ENCODE data around the gene FZD7. TPM values are rescaled to one million over a fixed set of nuclear protein-coding genes. Genes with fewer than 3 reads are reported as not detected.

The FZD7 gene
- total RNA-seq, 2 experiments from 2014 or later: 0.10 to 0.12 TPM

DNA sequence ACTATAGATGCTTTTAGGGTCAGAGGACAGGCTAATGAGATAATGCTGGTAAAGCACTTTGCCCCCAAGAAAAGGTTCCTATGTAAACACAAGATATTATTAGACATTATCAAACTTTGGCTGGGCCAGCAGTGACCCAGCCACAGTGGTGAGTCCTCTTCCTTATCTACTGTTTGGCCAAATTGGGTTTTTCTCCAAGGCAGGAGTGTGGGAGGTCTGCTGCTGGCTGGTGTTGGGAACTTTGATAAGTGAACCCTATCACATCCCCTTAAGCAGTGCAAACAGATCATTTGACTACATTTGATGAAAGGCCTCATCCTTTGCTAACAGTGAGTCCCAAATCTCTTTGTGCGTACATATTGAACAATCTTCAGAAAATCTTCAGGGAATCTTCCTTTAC is 16.2 kb downstream of the FZD7 start:
- no peaks in the 10 kb centered on the region for H3K4me1 Mint-ChIP-seq
- DNase-seq: no peak
- POLR2A ChIA-PET: no interaction called here
- H3K9me3 Mint-ChIP-seq: no peaks in the 10 kb centered on the region
- no peak overlapping the region for H3K27ac Mint-ChIP-seq
- H3K4me3 Mint-ChIP-seq: no peak overlapping the region
- CTCF ChIA-PET: no interaction called here
- peaks cover 35% of the 10 kb centered on the region for H3K27me3 Mint-ChIP-seq
- no peaks in the 10 kb centered on the region for H3K36me3 Mint-ChIP-seq (ENCODE audit: low read depth)

DNA sequence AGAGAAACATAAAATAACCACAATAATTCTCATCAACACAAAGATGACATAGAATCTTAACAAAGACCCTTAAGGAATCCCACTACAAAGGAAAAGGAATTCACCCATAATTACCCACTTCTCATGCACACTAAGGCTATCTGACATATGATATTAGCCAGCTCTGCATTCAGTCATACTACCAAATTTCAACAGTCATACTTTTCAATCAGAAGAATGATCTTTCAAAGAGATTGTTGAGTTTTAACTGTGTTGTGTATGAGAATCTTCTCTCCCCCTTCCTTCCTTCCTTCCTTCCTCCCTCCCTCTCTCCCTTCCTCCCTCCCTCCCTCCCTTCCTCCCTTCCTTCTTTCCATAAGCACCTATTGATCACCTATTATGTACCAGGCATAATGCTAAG is 17.0 kb downstream of the FZD7 start:
- POLR2A ChIA-PET: no interaction called here
- no peak overlapping the region for H3K27ac Mint-ChIP-seq

DNA sequence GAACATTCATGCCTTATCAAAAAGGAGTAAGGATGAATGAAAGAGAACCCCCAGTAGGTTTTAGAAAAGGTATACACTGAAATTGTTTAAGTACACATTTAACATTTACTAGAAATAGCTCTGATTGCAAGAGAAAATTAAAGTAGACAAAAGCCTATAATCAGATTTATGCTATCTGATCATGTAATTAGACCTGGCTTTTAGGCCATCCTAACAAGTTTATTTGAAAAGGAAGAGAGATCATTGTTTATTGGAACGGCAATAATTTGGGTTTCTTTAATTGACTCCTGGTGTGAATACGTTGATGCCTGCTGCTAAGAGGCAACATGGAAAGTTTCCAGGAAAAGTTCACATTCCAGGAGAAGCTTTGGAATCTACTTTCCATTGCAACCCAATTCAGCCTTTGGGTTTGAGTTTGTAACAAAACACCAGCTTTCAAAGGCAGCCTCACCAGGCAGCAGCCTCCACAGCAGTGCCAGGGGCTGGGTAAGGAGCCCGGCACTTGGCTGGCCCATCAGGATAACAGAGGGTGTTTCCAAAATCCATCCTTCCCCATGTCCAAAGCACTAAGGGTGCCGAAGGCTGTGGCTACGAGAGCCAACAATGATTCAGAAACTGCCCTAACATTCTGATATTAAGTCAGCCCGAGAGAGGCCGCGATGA is 18.0 kb downstream of the FZD7 start:
- no peak for DNase-seq
- no peaks in the 10 kb centered on the region for H3K36me3 Mint-ChIP-seq (ENCODE audit: low read depth)
- H3K27me3 Mint-ChIP-seq: peaks cover 35% of the 10 kb centered on the region
- no peak overlapping the region for H3K27ac Mint-ChIP-seq
- no peaks in the 10 kb centered on the region for H3K4me1 Mint-ChIP-seq
- CTCF ChIA-PET: no interaction called here
- POLR2A ChIA-PET: no interaction called here
- no peaks in the 10 kb centered on the region for H3K9me3 Mint-ChIP-seq
- no peak overlapping the region for H3K4me3 Mint-ChIP-seq

More for the DNA sequence above, 17.0 kb downstream of the FZD7 start:
- Mint-ChIP-seq H3K4me3 (no peak overlapping the region), H3K4me1 (no peaks in the 10 kb centered on the region), H3K36me3 (ENCODE audit: low read depth) (no peaks in the 10 kb centered on the region), H3K27me3 (peaks cover 33% of the 10 kb centered on the region), H3K9me3 (no peaks in the 10 kb centered on the region)
- CTCF ChIA-PET: interaction anchor here (0.6 kb wide), 1 partner anchor 209 kb away, joined by 3 read pairs; no protein-coding TSS in a partner anchor
- DNase-seq: no peak

DNA sequence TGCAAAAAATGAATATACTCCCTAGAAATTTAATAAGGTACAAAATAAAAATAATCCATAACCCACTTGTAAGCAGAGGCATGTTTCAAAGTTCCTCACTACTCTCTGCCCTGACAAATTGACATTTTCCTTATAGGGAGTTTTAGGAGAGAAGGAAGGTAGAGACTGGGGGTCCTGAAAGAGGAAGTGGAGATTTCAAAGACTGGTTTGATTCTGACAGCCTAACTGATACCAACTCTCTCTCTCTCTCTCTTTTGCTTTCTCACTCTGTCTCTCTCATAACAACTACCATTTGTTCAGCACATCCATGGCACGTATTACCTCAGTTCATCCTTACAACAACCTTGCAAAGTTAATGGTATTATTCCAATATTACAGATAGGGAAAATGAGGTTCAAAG is 18.6 kb downstream of the FZD7 start:
- no peaks in the 10 kb centered on the region for H3K36me3 Mint-ChIP-seq (ENCODE audit: low read depth)
- no peak overlapping the region for H3K27ac Mint-ChIP-seq
- DNase-seq: no peak
- ChIA-PET CTCF (no interaction called here), POLR2A (no interaction called here)
- H3K9me3 Mint-ChIP-seq: no peaks in the 10 kb centered on the region
- H3K27me3 Mint-ChIP-seq: peaks cover 37% of the 10 kb centered on the region
- no peak overlapping the region for H3K4me3 Mint-ChIP-seq
- H3K4me1 Mint-ChIP-seq: no peaks in the 10 kb centered on the region

DNA sequence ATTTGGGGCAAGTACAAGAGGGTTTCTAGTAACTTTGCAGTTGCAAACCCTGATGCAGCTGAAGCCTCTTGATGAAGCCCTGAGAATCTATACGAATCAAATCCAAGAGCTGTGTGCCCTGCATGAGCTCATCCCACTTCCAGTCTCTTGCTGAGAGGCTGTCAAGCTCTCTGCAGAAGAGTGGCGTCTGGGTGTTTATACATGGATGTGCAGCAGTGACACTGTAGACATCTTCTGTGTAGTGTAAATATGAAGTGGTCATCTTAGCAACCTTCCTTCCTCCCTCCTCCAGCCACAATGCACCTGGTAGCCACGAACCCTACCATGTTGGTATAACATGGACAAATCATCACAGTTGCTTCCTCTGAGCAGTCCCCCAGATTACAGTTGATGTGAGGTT is 21.0 kb downstream of the FZD7 start:
- H3K4me1 Mint-ChIP-seq: no peaks in the 10 kb centered on the region
- H3K4me3 Mint-ChIP-seq: no peak overlapping the region
- no peaks in the 10 kb centered on the region for H3K36me3 Mint-ChIP-seq (ENCODE audit: low read depth)
- ChIA-PET POLR2A (no interaction called here), CTCF (no interaction called here)
- no peak for DNase-seq
- no peaks in the 10 kb centered on the region for H3K9me3 Mint-ChIP-seq
- no peak overlapping the region for H3K27ac Mint-ChIP-seq
- peaks cover 49% of the 10 kb centered on the region for H3K27me3 Mint-ChIP-seq

DNA sequence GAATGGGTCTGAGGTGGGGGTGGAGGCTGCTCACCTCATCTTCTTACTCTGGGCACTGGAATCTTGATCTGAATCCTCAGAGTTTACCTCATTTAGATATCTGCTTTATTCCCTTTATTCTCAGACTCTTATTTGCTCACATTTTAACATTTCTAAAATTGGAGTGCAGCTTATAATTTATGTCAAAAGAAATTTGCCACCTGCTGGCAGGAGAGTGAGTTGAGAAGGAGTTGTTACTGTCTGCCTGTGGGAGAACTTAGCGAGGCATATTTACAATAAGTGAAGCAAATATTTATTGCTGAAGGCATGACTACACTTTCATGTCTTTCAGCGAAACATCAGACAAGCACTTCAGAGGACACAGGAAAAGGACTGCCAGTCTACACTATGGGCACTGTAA is 23.0 kb downstream of the FZD7 start:
- Mint-ChIP-seq H3K27me3 (peaks cover 42% of the 10 kb centered on the region), H3K4me1 (no peaks in the 10 kb centered on the region), H3K36me3 (ENCODE audit: low read depth) (no peaks in the 10 kb centered on the region), H3K4me3 (no peak overlapping the region), H3K27ac (no peak overlapping the region), H3K9me3 (no peaks in the 10 kb centered on the region)
- DNase-seq: no peak
- CTCF ChIA-PET: no interaction called here
- POLR2A ChIA-PET: no interaction called here

DNA sequence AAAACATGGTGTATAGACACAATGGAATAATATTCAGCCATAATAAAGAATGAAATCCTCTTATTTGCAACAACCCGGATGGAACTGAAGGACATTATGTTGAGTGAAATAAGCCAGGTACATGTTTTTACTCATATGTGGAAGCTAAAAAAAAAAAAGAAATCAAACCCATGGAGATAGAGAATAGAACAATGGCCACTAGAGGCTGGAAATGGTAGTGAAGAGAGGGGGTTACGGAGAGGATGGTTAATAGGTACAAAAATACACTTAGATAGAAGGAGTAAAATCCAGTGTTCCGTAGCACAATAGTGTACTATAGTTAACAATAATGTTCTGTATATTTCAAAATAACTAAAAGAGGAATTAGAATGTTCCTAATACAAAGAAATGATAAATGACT is 26.6 kb downstream of the FZD7 start:
- H3K4me3 Mint-ChIP-seq: no peak overlapping the region
- POLR2A ChIA-PET: no interaction called here
- no peak for DNase-seq
- no peak overlapping the region for H3K27ac Mint-ChIP-seq
- CTCF ChIA-PET: no interaction called here
- H3K36me3 Mint-ChIP-seq (ENCODE audit: low read depth): no peaks in the 10 kb centered on the region
- no peaks in the 10 kb centered on the region for H3K9me3 Mint-ChIP-seq
- H3K4me1 Mint-ChIP-seq: no peaks in the 10 kb centered on the region
- H3K27me3 Mint-ChIP-seq: peaks cover 30% of the 10 kb centered on the region

DNA sequence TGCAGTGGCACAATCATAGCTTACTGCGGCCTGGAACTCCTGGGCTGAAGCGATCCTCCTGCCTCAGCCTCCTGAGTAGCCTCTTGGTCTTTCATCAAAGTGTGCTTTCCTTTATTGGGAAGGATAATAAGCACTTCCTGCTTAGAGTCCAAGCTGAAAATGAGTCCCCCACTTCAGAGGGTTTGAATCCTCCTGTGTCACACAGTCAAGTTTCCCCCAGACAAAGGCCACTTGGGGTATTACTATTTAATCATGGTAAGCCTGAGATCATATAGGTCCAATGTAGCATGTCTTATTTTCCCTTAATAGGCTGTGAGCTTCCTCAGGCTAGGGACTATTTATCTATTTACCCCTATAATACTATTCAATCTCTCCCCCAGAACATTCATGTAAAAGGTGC is 28.0 kb downstream of the FZD7 start:
- Mint-ChIP-seq H3K36me3 (ENCODE audit: low read depth) (no peaks in the 10 kb centered on the region), H3K4me3 (no peak overlapping the region)

DNA sequence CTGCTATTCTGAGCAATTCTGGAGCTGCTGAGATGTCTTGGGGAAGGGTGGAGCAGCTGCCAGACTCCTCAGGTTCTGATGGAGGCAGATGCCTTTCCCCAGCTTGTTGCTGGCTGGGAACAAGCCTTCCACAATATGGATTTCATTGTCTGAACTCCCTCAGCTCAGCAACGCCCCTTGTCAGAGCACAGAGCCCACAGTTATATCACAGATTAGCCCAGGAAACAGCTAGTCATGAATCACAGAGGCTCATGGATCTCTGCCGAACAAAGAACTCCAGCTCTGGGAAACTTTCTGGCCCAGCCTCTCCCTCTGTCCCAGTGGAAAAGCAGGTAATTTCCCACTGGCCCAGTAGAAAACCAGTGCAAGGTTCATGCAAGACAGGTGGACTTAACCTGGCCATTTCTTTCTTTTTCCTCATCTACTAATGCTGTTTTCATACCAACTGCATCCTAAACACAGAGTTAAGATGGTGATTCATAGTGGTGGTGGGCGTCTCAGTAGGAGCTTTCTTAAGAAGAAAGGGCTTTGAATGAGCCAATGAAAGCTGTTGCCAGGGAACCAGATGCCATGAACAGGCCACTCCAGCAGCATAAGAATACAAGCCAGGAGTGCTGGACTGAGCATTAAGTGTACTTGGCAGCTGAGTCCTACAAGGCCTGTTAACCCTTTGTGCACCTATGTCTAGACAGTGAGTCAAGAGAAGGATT is 30.7 kb downstream of the FZD7 start:
- H3K4me3 Mint-ChIP-seq: no peak overlapping the region
- H3K9me3 Mint-ChIP-seq: no peaks in the 10 kb centered on the region
- no peaks in the 10 kb centered on the region for H3K4me1 Mint-ChIP-seq
- no peaks in the 10 kb centered on the region for H3K36me3 Mint-ChIP-seq (ENCODE audit: low read depth)
- POLR2A ChIA-PET: no interaction called here
- no peak for DNase-seq
- peaks cover 15% of the 10 kb centered on the region for H3K27me3 Mint-ChIP-seq
- H3K27ac Mint-ChIP-seq: no peak overlapping the region
- CTCF ChIA-PET: interaction anchor here (1.6 kb wide), 1 partner anchor 32 kb away, joined by 3 read pairs; no protein-coding TSS in a partner anchor

More for the DNA sequence above, 28.0 kb downstream of the FZD7 start:
- ChIA-PET CTCF (interaction anchor here (0.6 kb wide), 1 partner anchor 37 kb away, joined by 4 read pairs; no protein-coding TSS in a partner anchor), POLR2A (no interaction called here)
- no peak for DNase-seq
- no peaks in the 10 kb centered on the region for H3K9me3 Mint-ChIP-seq
- H3K27ac Mint-ChIP-seq: no peak overlapping the region
- no peaks in the 10 kb centered on the region for H3K4me1 Mint-ChIP-seq
- H3K27me3 Mint-ChIP-seq: peaks cover 24% of the 10 kb centered on the region

DNA sequence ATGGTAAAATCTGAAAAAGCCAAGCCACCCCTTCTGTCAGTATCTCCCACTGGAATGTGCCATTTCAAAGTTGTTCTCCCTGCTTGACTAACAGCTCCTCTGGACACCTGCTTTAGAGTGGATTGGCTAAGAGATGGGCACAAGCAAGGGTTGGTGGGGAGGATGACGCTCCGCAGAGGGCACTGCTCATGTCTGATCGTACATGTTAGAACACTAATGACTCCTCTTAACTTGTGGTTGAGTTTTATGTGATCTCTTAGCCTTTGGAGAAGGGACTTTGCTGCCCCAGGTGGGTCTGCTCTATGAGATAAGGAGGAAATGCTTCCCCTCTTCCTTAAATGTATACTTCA is 31.2 kb downstream of the FZD7 start:
- CTCF ChIA-PET: interaction anchor here (0.5 to 1.6 kb wide), 2 partner anchors 32 to 507 kb away, joined by 3 read pairs; no protein-coding TSS in a partner anchor

DNA sequence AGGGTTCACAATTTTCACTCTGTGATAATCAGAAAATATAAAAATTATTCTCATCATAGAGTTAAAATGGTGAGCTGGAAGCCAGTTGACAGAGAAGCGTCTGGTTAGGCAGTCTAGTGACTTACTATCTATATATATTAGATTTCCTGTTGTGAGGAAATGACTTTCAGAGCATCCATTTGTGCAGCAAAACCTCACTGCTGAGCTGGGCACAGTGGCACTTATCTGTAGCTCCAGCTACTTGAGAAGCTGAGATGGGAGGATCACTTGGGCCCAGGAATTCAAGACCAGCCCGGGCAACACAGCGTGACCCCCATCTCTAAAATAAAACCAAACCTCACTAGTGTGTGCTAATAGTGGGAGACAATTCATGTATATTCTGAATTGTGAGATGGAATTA is 32.2 kb downstream of the FZD7 start:
- Mint-ChIP-seq H3K4me3 (no peak overlapping the region), H3K27me3 (peaks cover 6% of the 10 kb centered on the region), H3K36me3 (ENCODE audit: low read depth) (no peaks in the 10 kb centered on the region), H3K4me1 (no peaks in the 10 kb centered on the region), H3K9me3 (no peaks in the 10 kb centered on the region), H3K27ac (no peak overlapping the region)
- no peak for DNase-seq
- POLR2A ChIA-PET: no interaction called here
- CTCF ChIA-PET: interaction anchor here (1.6 kb wide), 1 partner anchor 31 kb away, joined by 3 read pairs; no protein-coding TSS in a partner anchor

More for the DNA sequence above, 31.2 kb downstream of the FZD7 start:
- Mint-ChIP-seq H3K9me3 (no peaks in the 10 kb centered on the region), H3K27me3 (peaks cover 10% of the 10 kb centered on the region), H3K4me1 (no peaks in the 10 kb centered on the region), H3K36me3 (ENCODE audit: low read depth) (no peaks in the 10 kb centered on the region), H3K4me3 (no peak overlapping the region), H3K27ac (no peak overlapping the region)
- DNase-seq: no peak
- POLR2A ChIA-PET: interaction anchor here (0.5 kb wide), 1 partner anchor 642 kb away, joined by 7 read pairs; no protein-coding TSS in a partner anchor

DNA sequence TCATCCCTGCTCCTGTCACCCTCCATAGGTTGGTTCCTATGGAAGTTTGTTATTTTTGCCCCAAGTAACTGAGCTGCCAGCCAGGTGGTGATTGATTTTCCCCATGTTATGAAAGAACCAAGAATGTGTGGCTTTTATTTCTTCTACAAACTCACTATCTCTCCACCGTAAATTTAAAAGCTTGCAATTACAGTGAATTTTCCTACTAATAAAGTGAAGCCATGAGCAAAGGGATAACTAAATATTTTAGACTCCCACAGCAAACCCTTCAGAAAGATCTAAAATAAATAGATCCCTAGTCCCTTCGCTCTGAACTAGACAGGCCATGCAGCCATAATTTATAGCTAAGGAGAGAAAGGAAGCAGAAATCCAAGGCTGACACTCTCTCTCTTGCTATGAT is 33.2 kb downstream of the FZD7 start:
- Mint-ChIP-seq H3K27ac (no peak overlapping the region), H3K36me3 (ENCODE audit: low read depth) (no peaks in the 10 kb centered on the region), H3K27me3 (peaks cover 6% of the 10 kb centered on the region), H3K9me3 (no peaks in the 10 kb centered on the region), H3K4me1 (no peaks in the 10 kb centered on the region), H3K4me3 (no peak overlapping the region)
- DNase-seq: no peak
- POLR2A ChIA-PET: no interaction called here
- CTCF ChIA-PET: interaction anchor here (1.4 kb wide), 1 partner anchor 24 kb away, joined by 3 read pairs; no protein-coding TSS in a partner anchor

DNA sequence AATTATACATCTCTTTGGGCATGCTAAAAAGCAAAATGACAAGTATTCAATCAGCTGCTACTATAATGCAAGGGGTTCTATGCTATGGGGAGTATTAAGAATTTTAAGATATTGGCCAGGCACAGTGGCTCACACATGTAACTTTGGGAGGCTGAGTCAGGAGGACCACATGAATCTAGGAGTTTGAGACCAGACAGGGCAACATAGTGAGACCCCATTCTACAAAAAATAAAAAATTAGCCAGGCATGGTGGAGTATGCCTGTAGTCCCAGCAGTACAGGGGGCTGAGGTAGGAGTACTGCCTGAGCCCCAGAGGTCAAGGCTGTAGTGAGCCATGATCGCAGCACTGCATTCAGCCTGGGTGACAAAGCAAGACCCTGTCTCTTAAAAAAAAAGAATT is 33.9 kb downstream of the FZD7 start:
- H3K27ac Mint-ChIP-seq: no peak overlapping the region
- ChIA-PET POLR2A (no interaction called here), CTCF (interaction anchor here (1.4 kb wide), 1 partner anchor 25 kb away, joined by 3 read pairs; no protein-coding TSS in a partner anchor)
- H3K9me3 Mint-ChIP-seq: no peaks in the 10 kb centered on the region
- H3K4me1 Mint-ChIP-seq: no peaks in the 10 kb centered on the region
- peaks cover 6% of the 10 kb centered on the region for H3K27me3 Mint-ChIP-seq
- H3K36me3 Mint-ChIP-seq (ENCODE audit: low read depth): no peaks in the 10 kb centered on the region
- no peak overlapping the region for H3K4me3 Mint-ChIP-seq
- no peak for DNase-seq
